Ammon's horn (tissue), 1 donor: Measurements from ENCODE around the gene SPSB2.
"Not testable (repeated sequence)": the region's sequence is repeated elsewhere in the genome, so short reads cannot be mapped to it uniquely, and the experiment has no call there.

Source experiments
- DNase-seq: peaks from one replicate; pipeline ENCODE4 v3.0.0-alpha.2; 2016; ENCODE audit warnings: low spot score

The SPSB2 gene

GRCh38 chr12:6873094-6874014 lies at the start of gene SPSB2:
TSS of gene SPSB2 (minus strand) at chr12:6873303. CDS start at chr12:6872901, 402 bp downstream.
- peak; percentile 95 for DNase-seq

GRCh38 chr12:6921996-6922946 lies 49.2 kb upstream of the SPSB2 start:
- peak; percentile 40 for DNase-seq

- no peak for DNase-seq
These were observed 48.4 kb upstream of the SPSB2 start for GRCh38 chr12:6921539-6921938.

- DNase-seq = no peak
These were observed 46.5 kb upstream of the SPSB2 start for GRCh38 chr12:6919588-6919987.

- DNase-seq = no peak
These were observed 44.6 kb upstream of the SPSB2 start for GRCh38 chr12:6917491-6918231.

GRCh38 chr12:6916426-6917200 lies 43.5 kb upstream of the SPSB2 start:
- no peak for DNase-seq

GRCh38 chr12:6915789-6916285 lies 42.7 kb upstream of the SPSB2 start:
- no peak for DNase-seq

- DNase-seq = peak; percentile 27
These were observed 42.1 kb upstream of the SPSB2 start for GRCh38 chr12:6914947-6915788.

- peak; percentile 90 for DNase-seq
These were observed 41.3 kb upstream of the SPSB2 start, which contains the start of gene ENO2 for GRCh38 chr12:6914246-6914946. TSS of gene ENO2 (plus strand) at chr12:6914580. CDS start at chr12:6915833, 1,253 bp downstream.

GRCh38 chr12:6912164-6912935 lies 39.2 kb upstream of the SPSB2 start:
- no peak for DNase-seq

- DNase-seq = no peak
These were observed 36.5 kb upstream of the SPSB2 start for GRCh38 chr12:6909421-6910145.

GRCh38 chr12:6908141-6908540 lies 35.0 kb upstream of the SPSB2 start:
- DNase-seq = not testable (repeated sequence)

GRCh38 chr12:6905414-6906040 lies 32.4 kb upstream of the SPSB2 start:
- DNase-seq = no peak

GRCh38 chr12:6904280-6905276 lies 31.5 kb upstream of the SPSB2 start, which contains the start of gene LRRC23:
TSS of gene LRRC23 (plus strand) at chr12:6904822. CDS start at chr12:6905634, 812 bp downstream.
- peak; percentile 98 for DNase-seq

- no peak for DNase-seq
These were observed 30.6 kb upstream of the SPSB2 start for GRCh38 chr12:6903722-6904121.

- no peak for DNase-seq
These were observed 29.3 kb upstream of the SPSB2 start for GRCh38 chr12:6902448-6902847.
